Bronchial epithelial cell (primary cell): Measurements from ENCODE around the gene MRPL20. TPM values are rescaled to one million over a fixed set of nuclear protein-coding genes. Genes with fewer than 3 reads are reported as not detected.
"Not testable (repeated sequence)": the region's sequence is repeated elsewhere in the genome, so short reads cannot be mapped to it uniquely, and the experiment has no call there.

Source experiments
- DNase-seq: peaks from one replicate; pipeline ENCODE4 v3.0.0-alpha.2; 2010; ENCODE audit warnings: low read depth
- FAIRE-seq: peaks from 2 replicates; lab custom pipeline; 2011; peaks lifted over from hg19 to GRCh38; lab: Jason Lieb, UNC
- H3K27me3 ChIP-seq: 2 replicates; pipeline ENCODE4 v1.5.1; 2011; ENCODE audit warnings: low read length; ENCODE audit not compliant: control insufficient read depth, insufficient read depth
- H3K36me3 ChIP-seq: 2 replicates; pipeline ENCODE4 v1.5.1; 2011; ENCODE audit warnings: low read length; ENCODE audit not compliant: control insufficient read depth, insufficient read depth
- H3K4me3 ChIP-seq: 2 replicates; pipeline ENCODE4 v1.5.1; 2011; ENCODE audit warnings: mild to moderate bottlenecking, low read depth, low read length, control low read depth
- CTCF ChIP-seq: IDR thresholded peaks from 2 replicates; pipeline ENCODE4 v1.5.1; 2011; ENCODE audit warnings: mild to moderate bottlenecking, moderate library complexity, low read length, control low read depth, inconsistent platforms; ENCODE audit not compliant: insufficient read depth, severe bottlenecking
- total RNA-seq: library from RNA; depleted of rRNA; stranded (reverse); fragments of >200 nt; gene quantifications from 2 replicates; pipeline ENCODE4 v1.2.1, GENCODE V29; 2014

MRPL20 gene
- total RNA-seq, 1 donor from 2014 or later: 46.3 TPM

GRCh38 chr1:1373815-1374588 lies 33.1 kb downstream of the MRPL20 start:
- Histone ChIP-seq H3K36me3 (peaks cover 5% of the 10 kb centered on the region), H3K4me3 (peak overlapping the region; percentile 93), H3K27me3 (no peaks in the 10 kb centered on the region)
- no peak for TF ChIP-seq CTCF
- FAIRE-seq (no peak), DNase-seq (no peak)

- Histone ChIP-seq H3K27me3 (no peaks in the 10 kb centered on the region), H3K4me3 (no peak overlapping the region), H3K36me3 (peaks cover 5% of the 10 kb centered on the region)
- DNase-seq (no peak), FAIRE-seq (no peak)
- TF ChIP-seq CTCF: no peak
These were observed 33.9 kb downstream of the MRPL20 start for GRCh38 chr1:1373051-1373814.

GRCh38 chr1:1371746-1372711 lies 35.1 kb downstream of the MRPL20 start:
- peak; percentile 93 for TF ChIP-seq CTCF
- H3K4me3 ChIP-seq: no peak overlapping the region
- no peak for DNase-seq
- FAIRE-seq: no peak
- H3K27me3 ChIP-seq: no peaks in the 10 kb centered on the region
- H3K36me3 ChIP-seq: peaks cover 5% of the 10 kb centered on the region

- no peak overlapping the region for H3K4me3 ChIP-seq
- no peak for FAIRE-seq
- no peaks in the 10 kb centered on the region for H3K27me3 ChIP-seq
- no peak for TF ChIP-seq CTCF
- DNase-seq: no peak
- peaks cover 5% of the 10 kb centered on the region for H3K36me3 ChIP-seq
These were observed 35.7 kb downstream of the MRPL20 start for GRCh38 chr1:1371364-1371745.

GRCh38 chr1:1370771-1371300 lies 36.3 kb downstream of the MRPL20 start:
- Histone ChIP-seq H3K4me3 (no peak overlapping the region), H3K27me3 (no peaks in the 10 kb centered on the region), H3K36me3 (peaks cover 5% of the 10 kb centered on the region)
- DNase-seq (no peak), FAIRE-seq (no peak)
- no peak for TF ChIP-seq CTCF

GRCh38 chr1:1370094-1370493 lies 37.0 kb downstream of the MRPL20 start:
- not testable (repeated sequence) for DNase-seq, H3K4me3 ChIP-seq, H3K36me3 ChIP-seq, FAIRE-seq, H3K27me3 ChIP-seq
